Endothelial cell of umbilical vein (primary cell): ENCODE data around the gene TBC1D5.

Source experiments
- EZH2 ChIP-seq: IDR thresholded peaks from 2 replicates; pipeline ENCODE4 v1.6.1; 2012; ENCODE audit warnings: borderline replicate concordance, low read depth, mild to moderate bottlenecking, moderate library complexity, low read length, inconsistent platforms; ENCODE audit not compliant: severe bottlenecking
- FOS ChIP-seq: IDR thresholded peaks from 2 replicates; pipeline ENCODE4 v1.6.1; 2011; ENCODE audit warnings: mild to moderate bottlenecking, low read length, moderate library complexity, borderline replicate concordance; ENCODE audit not compliant: insufficient read depth
- GATA2 ChIP-seq: IDR thresholded peaks from 2 replicates; pipeline ENCODE4 v1.7.0; 2011; ENCODE audit warnings: low read depth, mild to moderate bottlenecking, moderate library complexity, mixed read lengths, low read length; ENCODE audit not compliant: insufficient read length, insufficient read depth
- JUN ChIP-seq: IDR thresholded peaks from 2 replicates; pipeline ENCODE4 v1.6.1; 2011; ENCODE audit warnings: borderline replicate concordance, low read depth; ENCODE audit not compliant: insufficient read length, insufficient read depth
- MYC ChIP-seq: IDR thresholded peaks from one replicate; pipeline ENCODE4 v1.6.1; 2011; ENCODE audit warnings: mild to moderate bottlenecking, low read depth, low read length
- POLR2A ChIP-seq: IDR thresholded peaks from 2 replicates; pipeline ENCODE4 v1.6.1; 2012; ENCODE audit warnings: low read depth, mild to moderate bottlenecking, control low read depth, low read length
- POLR2AphosphoS5 ChIP-seq: IDR thresholded peaks from 2 replicates; pipeline ENCODE4 v1.6.1; 2012; ENCODE audit warnings: low read depth, mild to moderate bottlenecking, control low read depth, low read length, moderate library complexity; ENCODE audit not compliant: insufficient read depth
- TF ChIP-seq, protein P1 (sequence below), 2 donors: IDR thresholded peaks; 1 replicate in 1 of 2; 2 replicates in 1 of 2; pipeline ENCODE4 v1.5.1; 2011; ENCODE audit warnings: low read length in 2 of 2, mild to moderate bottlenecking in 2 of 2, moderate library complexity in 2 of 2, control low read depth in 1 of 2, inconsistent platforms in 1 of 2, low read depth in 1 of 2; ENCODE audit not compliant: insufficient read depth in 1 of 2; ENCODE audit errors: extremely low read depth in 1 of 2
- TF ChIP-seq, protein P2 (sequence below): IDR thresholded peaks from 2 replicates; pipeline ENCODE4 v1.6.1; 2011; ENCODE audit not compliant: insufficient read depth, insufficient read length

DNA sequence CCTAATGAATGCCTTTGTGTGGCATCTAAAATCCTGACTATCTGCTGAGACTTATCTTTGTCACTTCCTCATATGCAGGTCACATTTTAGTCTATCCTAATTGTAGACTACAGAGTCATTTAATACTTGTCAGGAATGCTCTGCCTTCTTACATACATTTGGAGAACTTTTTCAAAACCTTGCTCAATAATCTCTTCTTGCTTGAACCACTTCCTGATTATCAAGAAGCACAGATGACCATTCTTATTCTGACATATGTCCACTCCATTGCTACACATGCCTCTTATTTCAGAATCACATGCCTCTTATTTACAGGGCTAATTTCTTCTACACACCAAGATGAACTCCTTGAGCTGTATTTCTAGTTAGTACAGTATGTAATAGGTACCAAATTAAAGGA, 400.3 kb downstream of the TBC1D5 start:
- TF ChIP-seq, protein P1, sequence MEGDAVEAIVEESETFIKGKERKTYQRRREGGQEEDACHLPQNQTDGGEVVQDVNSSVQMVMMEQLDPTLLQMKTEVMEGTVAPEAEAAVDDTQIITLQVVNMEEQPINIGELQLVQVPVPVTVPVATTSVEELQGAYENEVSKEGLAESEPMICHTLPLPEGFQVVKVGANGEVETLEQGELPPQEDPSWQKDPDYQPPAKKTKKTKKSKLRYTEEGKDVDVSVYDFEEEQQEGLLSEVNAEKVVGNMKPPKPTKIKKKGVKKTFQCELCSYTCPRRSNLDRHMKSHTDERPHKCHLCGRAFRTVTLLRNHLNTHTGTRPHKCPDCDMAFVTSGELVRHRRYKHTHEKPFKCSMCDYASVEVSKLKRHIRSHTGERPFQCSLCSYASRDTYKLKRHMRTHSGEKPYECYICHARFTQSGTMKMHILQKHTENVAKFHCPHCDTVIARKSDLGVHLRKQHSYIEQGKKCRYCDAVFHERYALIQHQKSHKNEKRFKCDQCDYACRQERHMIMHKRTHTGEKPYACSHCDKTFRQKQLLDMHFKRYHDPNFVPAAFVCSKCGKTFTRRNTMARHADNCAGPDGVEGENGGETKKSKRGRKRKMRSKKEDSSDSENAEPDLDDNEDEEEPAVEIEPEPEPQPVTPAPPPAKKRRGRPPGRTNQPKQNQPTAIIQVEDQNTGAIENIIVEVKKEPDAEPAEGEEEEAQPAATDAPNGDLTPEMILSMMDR (IDR thresholded peaks at IDR 0.05; ENCODE audit: extremely low read depth in 1 of 2, insufficient read depth in 1 of 2, low read depth in 1 of 2, low read length in 2 of 2): no peak
- TF ChIP-seq EZH2 (no peak), POLR2A (no peak), POLR2AphosphoS5 (no peak), JUN (no peak), MYC (no peak), FOS (no peak), GATA2 (no peak)
- TF ChIP-seq, protein P2, sequence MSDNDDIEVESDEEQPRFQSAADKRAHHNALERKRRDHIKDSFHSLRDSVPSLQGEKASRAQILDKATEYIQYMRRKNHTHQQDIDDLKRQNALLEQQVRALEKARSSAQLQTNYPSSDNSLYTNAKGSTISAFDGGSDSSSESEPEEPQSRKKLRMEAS: no peak
